HepG2 (cell line): Measurements from ENCODE around the gene BAIAP3. TPM values are rescaled to one million over a fixed set of nuclear protein-coding genes. Genes with fewer than 3 reads are reported as not detected.

Experiments used
- ATAC-seq: fragments of 200-7000 bp; cut with Tn5 transposase; 3 replicates; pipeline ENCODE4 v1.9.1; 2020; ENCODE audit warnings: mild to moderate bottlenecking, moderate library complexity
- BruUV-seq: library from RNA; stranded (reverse); fragments of 400-500 nt; replicated peaks from 2 replicates; lab custom pipeline; 2021; lab: Mats Ljungman, UMichigan
- CTCF ChIA-PET: fragments of 300-600 bp; formaldehyde crosslinking; extraction: SDS; loops from one replicate; lab custom pipeline; 2021; ENCODE audit warnings: low total read pairs, inconsistent platforms, low intra/inter-chr PET ratio; lab: Yijun Ruan, JAX
- POLR2A ChIA-PET: fragments of 350-600 bp; sonication (Branson Sonifier 250); formaldehyde crosslinking; loops from one replicate; lab custom pipeline; 2020; ENCODE audit warnings: antibody characterized with exemption, inconsistent platforms; lab: Yijun Ruan, JAX
- DNase-seq: peaks from one replicate; pipeline ENCODE4 v3.0.0-alpha.2; 2015; ENCODE audit warnings: low spot score
- FAIRE-seq: peaks from 3 replicates; lab custom pipeline; 2011; peaks lifted over from hg19 to GRCh38; lab: Jason Lieb, UNC
- H2AFZ ChIP-seq: one replicate; pipeline ENCODE4 v1.6.1; 2011; ENCODE audit warnings: low read length, inconsistent platforms
- H3K27ac ChIP-seq: fragments of 300-600 bp; 3 replicates; pipeline ENCODE4 v1.8.0; 2011; ENCODE audit warnings: mixed run types, mild to moderate bottlenecking, mixed read lengths, low read length, inconsistent platforms; ENCODE audit not compliant: insufficient read depth; ENCODE audit errors: extremely low read length
- H3K27me3 ChIP-seq, 2 experiments: fragments of 200-600 bp in 1 of 2; 2 replicates in 1 of 2; 3 replicates in 1 of 2; pipeline versions ENCODE4 v1.6.0 to v1.8.0; 2011; ENCODE audit warnings: low read length in 2 of 2, mild to moderate bottlenecking in 2 of 2, moderate library complexity in 2 of 2, inconsistent platforms in 1 of 2; ENCODE audit not compliant: insufficient read depth in 2 of 2, control insufficient read depth in 1 of 2
- H3K36me3 ChIP-seq, 2 experiments: fragments of 200-600 bp in 1 of 2; replicated peaks in 1 of 2; 2 replicates in 1 of 2; 3 replicates in 1 of 2; pipeline versions ENCODE4 v1.5.1 to v1.8.0; 2011; ENCODE audit warnings: low read length in 2 of 2, inconsistent platforms in 1 of 2; ENCODE audit not compliant: insufficient read depth in 2 of 2, control insufficient read depth in 1 of 2
- H3K4me1 ChIP-seq: 2 replicates; pipeline ENCODE4 v1.5.1; 2012; ENCODE audit warnings: low read length, inconsistent platforms; ENCODE audit not compliant: insufficient read depth
- H3K4me2 ChIP-seq: 2 replicates; pipeline ENCODE4 v1.6.0; 2011; ENCODE audit warnings: low read depth, low read length, inconsistent platforms
- H3K4me3 ChIP-seq, 3 experiments: fragments of 200-600 bp in 1 of 3; sonication (generic), shearing (Covaris generic) in 1 of 3; replicated peaks in 1 of 3; 2 replicates each; pipeline ENCODE4 v1.5.1; 2011 to 2016; ENCODE audit warnings: low read length in 3 of 3, inconsistent platforms in 2 of 3, low read depth in 2 of 3, mild to moderate bottlenecking in 2 of 3, control low read depth in 1 of 3, mixed read lengths in 1 of 3; ENCODE audit not compliant: insufficient read depth in 1 of 3
- H3K79me2 ChIP-seq: one replicate; pipeline ENCODE4 v1.6.1; 2011; ENCODE audit warnings: low read length, inconsistent platforms; ENCODE audit not compliant: insufficient read depth
- H3K9ac ChIP-seq: 2 replicates; pipeline ENCODE4 v1.6.0; 2011; ENCODE audit warnings: mild to moderate bottlenecking, low read depth, low read length, inconsistent platforms; ENCODE audit not compliant: insufficient read depth
- H3K9me3 ChIP-seq: 2 replicates; pipeline ENCODE4 v1.5.1; 2012; ENCODE audit warnings: mild to moderate bottlenecking, low read length
- H4K20me1 ChIP-seq: 2 replicates; pipeline ENCODE4 v1.6.0; 2011; ENCODE audit warnings: inconsistent platforms, mild to moderate bottlenecking, low read length, moderate library complexity; ENCODE audit not compliant: insufficient read depth
- CTCF ChIP-seq: sonication (generic); formaldehyde crosslinking; IDR thresholded peaks from 2 replicates; pipeline ENCODE4 v1.5.0; 2020; ENCODE audit warnings: mild to moderate bottlenecking, missing genetic modification reagents, moderate library complexity
- FOXP1 ChIP-seq, 2 experiments: fragments of 450-650 bp in 1 of 2; IDR thresholded peaks; 2 replicates each; pipeline ENCODE4 v1.6.1; 2017 to 2018; ENCODE audit warnings: antibody characterized with exemption in 1 of 2
- KLF12 ChIP-seq: sonication (generic); formaldehyde crosslinking; IDR thresholded peaks from 2 replicates; pipeline ENCODE4 v1.4.0; 2020; ENCODE audit warnings: missing genetic modification reagents, borderline replicate concordance
- KLF6 ChIP-seq: IDR thresholded peaks from 2 replicates; pipeline ENCODE4 v1.8.0; 2016; ENCODE audit warnings: missing biosample characterization, missing genetic modification reagents
- PAX8 ChIP-seq: sonication (generic); formaldehyde crosslinking; IDR thresholded peaks from 2 replicates; pipeline ENCODE4 v1.8.0; 2022; ENCODE audit warnings: mild to moderate bottlenecking, missing genetic modification reagents, borderline replicate concordance
- POGZ ChIP-seq: sonication (generic); formaldehyde crosslinking; IDR thresholded peaks from 2 replicates; pipeline ENCODE4 v1.4.0; 2020; ENCODE audit warnings: mild to moderate bottlenecking, missing genetic modification reagents
- RBAK ChIP-seq: sonication (generic); formaldehyde crosslinking; IDR thresholded peaks from 2 replicates; pipeline ENCODE4 v1.5.1; 2020; ENCODE audit warnings: mild to moderate bottlenecking, missing genetic modification reagents
- SNRNP70 ChIP-seq: fragments of 200-400 bp; formaldehyde crosslinking; IDR thresholded peaks from 2 replicates; pipeline ENCODE4 v1.6.1; 2017; ENCODE audit warnings: mild to moderate bottlenecking, low read depth, low read length, moderate library complexity
- TCF7 ChIP-seq: sonication (generic); IDR thresholded peaks from 2 replicates; pipeline ENCODE4 v1.6.1; 2016; ENCODE audit warnings: antibody characterized with exemption, low read depth
- TIGD3 ChIP-seq: sonication (generic); formaldehyde crosslinking; IDR thresholded peaks from 2 replicates; pipeline ENCODE4 v1.5.1; 2020; ENCODE audit warnings: mild to moderate bottlenecking, missing genetic modification reagents, borderline replicate concordance
- ZBTB1 ChIP-seq: sonication (generic); formaldehyde crosslinking; IDR thresholded peaks from 2 replicates; pipeline ENCODE4 v1.4.0; 2020; ENCODE audit warnings: missing genetic modification reagents, borderline replicate concordance
- ZC3H4 ChIP-seq: sonication (generic); formaldehyde crosslinking; IDR thresholded peaks from 2 replicates; pipeline ENCODE4 v1.4.0; 2020; ENCODE audit warnings: missing genetic modification reagents, borderline replicate concordance
- ZNF382 ChIP-seq: sonication (generic); formaldehyde crosslinking; IDR thresholded peaks from 2 replicates; pipeline ENCODE4 v1.5.0; 2020; ENCODE audit warnings: missing genetic modification reagents, mild to moderate bottlenecking, borderline replicate concordance
- ZNF430 ChIP-seq: sonication (generic); formaldehyde crosslinking; IDR thresholded peaks from 2 replicates; pipeline ENCODE4 v1.9.0; 2021; ENCODE audit warnings: mild to moderate bottlenecking, missing genetic modification reagents
- ZNF609 ChIP-seq: sonication (generic); formaldehyde crosslinking; IDR thresholded peaks from 2 replicates; pipeline ENCODE4 v1.4.0; 2020; ENCODE audit warnings: mild to moderate bottlenecking, missing genetic modification reagents, borderline replicate concordance
- ZNF703 ChIP-seq: sonication (generic); formaldehyde crosslinking; IDR thresholded peaks from 2 replicates; pipeline ENCODE4 v1.5.1; 2020; ENCODE audit warnings: missing genetic modification reagents, mild to moderate bottlenecking, moderate library complexity, borderline replicate concordance
- ZNF83 ChIP-seq: sonication (generic); formaldehyde crosslinking; IDR thresholded peaks from 2 replicates; pipeline ENCODE4 v1.4.0; 2020; ENCODE audit warnings: missing genetic modification reagents, mild to moderate bottlenecking, borderline replicate concordance
- WGBS: methylation state at CpG from one replicate; pipeline ENCODE4 v1.1.6; 2017; ENCODE audit warnings: low lambda C conversion rate; 5-methylcytosine and 5-hydroxymethylcytosine counted together
- in situ Hi-C: cut with HindIII; loops from 2 replicates; pipeline ENCODE4 v1.10.0; 2017; ENCODE audit warnings: low pct_unique_long_range_greater_than_20kb; ENCODE audit not compliant: extremely low pct_ligation_motif_present
- intact Hi-C: fragments of 100-400 bp; cut with micrococcal nuclease; formaldehyde crosslinking; loops from one replicate; pipeline ENCODE4 v1.10.0; 2022; ENCODE audit not compliant: unreplicated experiment
- polyA plus RNA-seq, 8 experiments: library from polyadenylated mRNA; depleted of rRNA in 3 of 8; stranded (reverse) in 7 of 8; unstranded in 1 of 8; fragments of >200 nt; fragmentation: Illumina TruSeq in 4 of 8; extraction: Trizol in 4 of 8; gene quantifications; 2 replicates each; pipeline versions ENCODE4 v1.2.1 to v1.2.3, GENCODE V29; 2011 to 2016; ENCODE audit warnings: low read depth in 4 of 8, missing spikeins in 1 of 8, mixed read lengths in 1 of 8; ENCODE audit not compliant: insufficient read depth in 1 of 8
- total RNA-seq, 5 experiments: library from RNA; depleted of rRNA; stranded (reverse); fragments of >200 nt; fragmentation: Illumina TruSeq; extraction: Trizol; gene quantifications; 2 replicates each; pipeline ENCODE4 v1.2.3, GENCODE V29; 2016; ENCODE audit warnings: low read depth in 1 of 5

BAIAP3 gene
- total and polyA plus RNA-seq, 2 of the 13 experiments (the other 11 are each of a cell fraction or from before 2014, with no cell fraction given), result 3.2 to 5.7 TPM

GRCh38 chr16:1395444-1396031 lies 62.1 kb downstream of the BAIAP3 start:
- Histone ChIP-seq H3K4me1 (no peaks in the 10 kb centered on the region), H3K79me2 (no peaks in the 10 kb centered on the region), H4K20me1 (no peaks in the 10 kb centered on the region), H3K27me3 (no peaks in the 10 kb centered on the region), H3K9ac (no peak overlapping the region), H2AFZ (no peak overlapping the region), H3K36me3 (peaks cover 2 to 4% of the 10 kb centered on the region in 2 experiments; a peak in 2 of 5 replicates), H3K9me3 (no peaks in the 10 kb centered on the region), H3K4me3 (no peak overlapping the region), H3K27ac (no peak overlapping the region), H3K4me2 (no peak overlapping the region)
- WGBS, result 94% methylated on average over 18 of the region's 22 CpGs
- ChIA-PET CTCF (no interaction called here), POLR2A (no interaction called here)
- in situ Hi-C loops (no loop called here), intact Hi-C loops (no loop called here)
- FAIRE-seq (no peak), ATAC-seq (no peak), DNase-seq (no peak)
- BruUV-seq, result no TSS peak
- TF ChIP-seq ZNF609 (CRISPR knock-in tag) (no peak), ZC3H4 (CRISPR knock-in tag) (no peak), CTCF (CRISPR knock-in tag) (no peak), FOXP1 (IDR thresholded peaks at IDR 0.05) (no peak), FOXP1 (CRISPR knock-in tag; IDR thresholded peaks at IDR 0.05) (no peak), ZBTB1 (CRISPR knock-in tag) (no peak), ZNF703 (CRISPR knock-in tag) (no peak), ZNF430 (CRISPR knock-in tag) (no peak), SNRNP70 (no peak), TCF7 (no peak), TIGD3 (CRISPR knock-in tag) (no peak), PAX8 (CRISPR knock-in tag) (no peak), ZNF83 (CRISPR knock-in tag) (no peak), KLF6 (CRISPR knock-in tag) (no peak), RBAK (CRISPR knock-in tag) (no peak), POGZ (CRISPR knock-in tag) (no peak), ZNF382 (no peak), KLF12 (CRISPR knock-in tag) (no peak)
